ENCODE data around the gene NATD1.

GRCh38 chr17:21190078-21190477 lies 63.1 kb downstream of the NATD1 start:
- TF ChIP-seq CTCF (IDR thresholded peaks at IDR 0.05): no peak
- no peak for TF ChIP-seq ZFX (IDR thresholded peaks at IDR 0.05; ENCODE audit: borderline replicate concordance)
